HG03135 (cell line): Measurements from ENCODE around the gene MELK.
A peak's percentile ranks its signal among the peaks of the same experiment; 100 is the strongest.

Source experiments
- ATAC-seq: cut with Tn5 transposase; IDR thresholded peaks from one replicate; pipeline ENCODE4 v1.9.1; 2021; ENCODE audit warnings: mild to moderate bottlenecking, moderate library complexity; ENCODE audit not compliant: unreplicated experiment

Gene MELK

DNA sequence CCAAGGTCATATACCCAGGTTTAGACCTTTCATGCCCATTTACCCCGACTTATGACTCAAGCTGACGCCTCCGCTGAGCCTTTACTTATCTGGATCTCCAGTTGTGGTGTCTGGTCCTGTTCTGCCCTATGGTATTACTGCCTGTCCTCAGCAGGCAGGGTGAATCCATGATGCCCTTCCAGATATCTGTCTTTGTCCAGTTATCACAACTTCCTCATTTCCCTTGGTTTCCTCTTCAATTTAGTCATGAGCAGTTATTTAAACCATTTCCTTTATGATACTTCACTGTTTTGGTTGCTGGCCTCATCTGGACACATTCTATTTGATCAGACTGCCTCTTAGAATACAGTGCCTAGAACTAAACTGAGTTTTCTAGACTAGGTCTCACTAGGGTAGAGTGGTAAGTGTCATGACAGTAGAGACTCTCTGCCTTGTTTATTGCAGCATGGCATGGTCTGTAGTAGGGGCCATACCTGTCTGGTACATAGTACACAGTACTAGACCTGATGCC, 93.3 kb downstream of the MELK start:
- peak; percentile 73 for ATAC-seq

DNA sequence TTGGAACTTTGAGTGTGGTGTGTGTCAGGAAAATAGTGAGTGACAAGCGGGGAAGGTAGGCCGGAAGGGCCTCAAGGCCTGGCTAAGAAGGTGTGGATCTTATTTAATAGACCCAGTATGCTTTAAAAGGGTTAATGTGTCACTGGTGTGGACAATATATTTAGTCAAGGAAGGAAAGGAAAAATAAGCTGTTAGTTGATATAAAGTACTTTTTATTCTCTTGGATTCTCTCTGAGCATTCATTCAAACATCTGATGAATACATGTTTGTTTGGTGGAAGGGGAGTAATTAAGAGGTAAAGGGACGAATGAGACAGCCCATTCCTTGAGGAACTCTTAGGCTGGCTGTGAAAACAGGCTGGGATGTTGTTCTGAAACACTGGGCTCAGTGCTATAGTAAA, 98.9 kb downstream of the MELK start:
- ATAC-seq = no peak

DNA sequence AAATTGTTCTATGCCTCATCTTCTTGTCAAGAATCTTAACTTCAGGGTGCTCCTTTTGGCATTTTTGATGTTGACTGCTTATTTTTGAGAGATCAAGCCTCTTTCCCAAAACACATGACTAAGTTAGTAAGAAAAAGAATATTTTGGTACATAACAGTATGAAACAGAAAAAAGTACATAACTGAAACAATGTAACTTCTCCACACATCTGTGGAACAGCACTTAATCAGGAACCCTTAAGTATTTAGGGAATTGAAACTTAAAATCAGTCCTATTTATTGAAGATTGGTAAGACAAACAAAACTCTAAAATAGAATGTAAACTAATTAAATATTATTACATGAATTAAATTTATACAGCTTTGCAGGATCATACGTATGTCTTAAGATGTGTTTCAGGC, 103.4 kb downstream of the MELK start:
- ATAC-seq = no peak

GRCh38 chr9:36676778-36677485, 104.2 kb downstream of the MELK start:
- no peak for ATAC-seq

DNA sequence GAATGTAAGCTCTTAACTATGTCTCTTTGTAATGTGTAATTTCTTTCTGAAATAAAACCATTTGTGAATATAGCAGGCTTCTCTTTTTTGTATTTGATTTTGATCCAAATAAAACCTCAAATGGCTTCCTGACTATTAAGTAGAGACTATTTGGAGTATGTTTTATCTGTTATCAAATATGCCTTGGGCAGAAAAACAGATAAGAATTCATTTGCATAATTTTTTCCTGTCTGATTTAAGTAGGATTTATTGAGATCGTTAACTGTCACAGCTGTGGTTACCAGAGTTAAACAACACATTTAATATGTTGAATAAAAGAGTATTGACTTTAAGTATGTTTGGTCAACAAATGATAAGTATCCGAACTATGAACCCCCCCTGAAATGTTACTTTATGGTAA, 104.9 kb downstream of the MELK start:
- ATAC-seq = no peak

DNA sequence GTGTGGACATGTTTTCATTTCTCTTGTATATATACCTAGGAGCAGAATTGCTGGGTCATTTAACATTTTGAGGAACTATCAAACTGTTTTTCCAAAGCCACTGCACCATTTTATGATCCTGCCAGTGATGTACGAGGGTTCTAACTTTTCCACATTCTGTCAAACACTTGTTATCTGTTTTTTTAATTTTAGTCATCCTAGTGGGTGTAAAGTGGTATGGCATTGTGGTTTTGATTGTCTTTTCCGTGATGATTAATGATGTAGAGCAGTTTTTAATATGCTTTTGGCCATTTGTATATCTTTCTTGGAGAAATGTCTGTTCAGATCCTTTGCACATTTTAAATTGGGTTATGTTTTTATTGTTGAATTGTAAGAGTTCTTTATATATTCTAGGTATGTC, 107.0 kb downstream of the MELK start:
- ATAC-seq = no peak

- no peak for ATAC-seq
These were observed 113.8 kb downstream of the MELK start for GRCh38 chr9:36686471-36686870.

DNA sequence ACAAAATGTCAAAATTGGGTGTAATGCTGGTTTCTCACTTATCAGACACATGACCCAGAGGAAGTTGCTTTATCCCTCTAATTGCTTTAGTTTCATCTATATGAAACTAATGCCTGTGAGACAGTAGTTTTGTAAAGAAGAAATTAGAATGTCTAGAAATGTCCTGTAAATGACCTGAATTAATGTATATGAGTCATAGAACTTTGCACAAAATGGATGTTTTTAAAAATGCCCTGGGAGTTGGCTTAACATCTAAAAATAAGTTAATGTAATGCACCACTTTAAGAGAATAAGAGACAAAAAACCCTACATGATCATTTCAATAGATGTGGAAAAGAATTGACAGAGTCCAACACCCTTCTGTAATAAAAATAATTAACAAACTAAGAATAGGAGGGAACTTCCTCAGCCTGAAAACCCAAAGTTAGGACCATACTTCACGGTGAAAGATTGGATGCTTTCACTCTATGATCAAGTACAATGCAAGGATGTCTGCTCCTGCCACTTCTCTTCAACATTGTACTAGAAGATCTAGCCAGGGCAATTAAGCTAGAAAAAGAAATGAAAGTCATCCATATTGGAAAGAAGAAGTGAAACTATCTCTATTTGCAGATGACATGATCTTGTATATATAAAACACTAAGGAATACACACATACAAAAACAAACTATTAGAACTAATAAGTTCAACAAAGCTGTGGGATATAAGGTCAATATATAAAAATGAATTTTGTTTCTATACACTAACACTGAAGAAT, 117.9 kb downstream of the MELK start:
- ATAC-seq = no peak

GRCh38 chr9:36691671-36692070, 119.0 kb downstream of the MELK start:
- no peak for ATAC-seq

DNA sequence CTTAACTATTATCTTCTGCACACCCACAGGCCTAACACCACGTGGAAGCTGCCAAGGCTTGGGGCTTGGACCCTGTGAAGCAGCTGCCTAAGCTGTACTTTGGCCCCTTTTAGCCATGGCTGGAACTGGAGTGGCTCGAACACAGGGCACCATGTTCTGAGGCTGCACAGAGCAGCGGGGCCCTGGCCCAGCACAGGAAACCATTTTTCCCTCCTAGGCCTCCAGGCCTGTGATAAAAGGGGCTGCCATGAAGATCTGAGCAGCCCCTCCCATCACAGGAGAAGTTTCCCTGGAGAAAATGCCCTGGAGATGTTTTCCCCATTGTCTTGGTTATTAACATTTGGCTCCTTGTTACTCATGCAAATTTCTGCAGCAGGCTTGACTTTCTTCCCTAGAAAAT, 126.3 kb downstream of the MELK start:
- ATAC-seq = no peak

- ATAC-seq = no peak
These were observed 131.5 kb downstream of the MELK start for GRCh38 chr9:36704148-36704547.

DNA sequence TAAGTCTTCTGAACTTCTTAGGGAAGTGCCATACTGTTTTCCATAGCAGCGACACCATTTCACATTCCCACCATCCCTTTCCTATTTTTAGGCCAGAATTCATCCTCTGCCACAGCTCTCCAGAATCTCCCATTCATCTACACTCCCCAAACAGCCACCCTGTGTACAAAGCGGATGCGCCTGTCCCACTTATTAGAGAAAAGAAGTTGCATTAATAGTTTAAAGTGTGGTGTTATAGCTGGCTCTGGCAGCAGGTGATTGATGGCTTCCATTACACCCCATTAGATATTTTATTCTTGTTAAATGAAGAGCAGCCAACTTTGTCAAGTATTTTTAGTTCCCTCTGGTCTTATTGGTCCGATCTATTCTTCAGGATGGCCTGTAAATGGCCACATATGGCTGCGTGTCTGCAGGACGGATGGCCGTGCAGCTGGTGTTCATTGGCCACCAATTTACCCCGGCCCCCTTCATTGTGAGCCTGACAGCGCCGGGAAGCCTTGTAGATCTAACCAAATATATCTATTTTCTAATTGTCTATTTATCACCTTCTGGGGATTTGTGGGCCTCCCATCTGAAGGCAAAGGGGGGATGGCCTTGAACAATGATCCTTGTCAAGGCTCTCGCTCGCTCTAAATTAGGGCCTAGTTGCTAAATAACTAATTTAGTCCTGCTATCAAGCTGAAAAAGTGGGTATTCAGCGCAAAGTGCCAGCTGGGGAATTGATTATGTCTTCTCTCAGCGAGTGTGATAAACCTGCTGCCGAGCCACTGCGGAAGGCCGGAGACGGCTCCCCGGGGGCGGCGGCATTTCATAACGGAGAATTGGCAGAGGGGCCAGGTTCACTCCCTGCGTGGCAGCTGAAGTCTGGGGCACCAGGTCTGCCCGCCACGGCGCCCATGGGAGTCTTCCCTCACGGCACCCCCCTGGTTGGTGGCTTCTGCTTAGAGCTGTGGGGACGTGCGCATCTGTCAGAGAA, 141.1 kb downstream of the MELK start:
- ATAC-seq = no peak

DNA sequence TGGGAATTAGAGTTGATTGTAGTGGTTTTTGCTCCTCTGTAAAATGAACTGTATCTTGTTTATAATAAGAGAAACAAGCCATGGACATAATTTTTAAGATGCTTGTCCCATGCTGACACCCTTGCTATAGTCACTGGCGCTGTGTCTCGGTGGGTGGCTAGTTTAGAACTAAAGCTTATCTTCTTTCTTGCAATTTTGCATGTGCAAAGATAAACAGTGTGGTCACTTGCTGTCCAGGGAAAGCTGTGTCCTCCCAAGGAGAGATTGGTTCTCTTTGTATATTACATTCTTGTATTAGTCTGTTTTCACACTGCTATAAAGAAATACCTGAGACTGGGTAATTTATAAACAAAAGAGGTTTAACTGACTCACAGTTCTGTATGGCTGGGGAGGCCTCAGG, 143.8 kb downstream of the MELK start:
- ATAC-seq = no peak

DNA sequence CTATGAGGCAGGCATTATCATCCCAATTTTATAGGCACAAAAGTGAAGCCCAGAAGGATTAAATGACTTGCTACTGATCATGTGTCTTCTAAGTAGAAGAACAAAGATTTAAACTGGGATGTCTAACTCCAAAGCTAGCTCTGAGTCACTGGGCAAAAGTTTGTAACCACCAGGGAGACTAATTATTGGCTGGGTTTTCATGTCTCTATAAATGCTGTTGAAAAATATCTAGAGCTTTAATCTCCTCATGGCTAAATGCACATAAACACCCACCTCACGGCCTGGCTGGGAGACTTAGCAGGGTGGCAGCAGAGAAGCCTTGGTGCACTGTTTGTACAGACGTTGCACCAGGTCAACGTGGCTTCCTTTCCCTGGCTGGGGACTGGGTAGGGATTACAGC, 144.6 kb downstream of the MELK start:
- no peak for ATAC-seq

DNA sequence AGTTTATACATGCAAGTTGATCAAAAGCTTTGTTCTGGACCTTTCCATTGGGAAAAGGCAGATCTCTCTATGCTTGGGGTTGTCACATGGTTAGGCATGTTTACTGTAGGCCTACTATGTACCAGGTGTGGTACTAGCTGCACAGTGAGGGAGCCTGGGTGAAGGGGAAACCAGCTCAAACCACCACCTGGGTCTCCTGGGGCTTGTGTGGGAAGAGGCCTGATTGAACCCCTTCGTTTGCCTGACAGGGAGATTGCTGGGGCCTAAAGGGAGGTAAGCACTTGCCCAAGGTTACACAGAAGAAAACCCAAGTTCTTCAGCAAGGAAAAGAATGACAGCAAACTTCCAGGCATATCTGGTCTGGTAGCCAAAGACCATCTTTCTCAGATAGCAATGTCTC, 145.9 kb downstream of the MELK start:
- no peak for ATAC-seq

GRCh38 chr9:36720043-36720442, 147.3 kb downstream of the MELK start:
- no peak for ATAC-seq

GRCh38 chr9:36721846-36722588, 149.3 kb downstream of the MELK start:
- ATAC-seq = no peak

DNA sequence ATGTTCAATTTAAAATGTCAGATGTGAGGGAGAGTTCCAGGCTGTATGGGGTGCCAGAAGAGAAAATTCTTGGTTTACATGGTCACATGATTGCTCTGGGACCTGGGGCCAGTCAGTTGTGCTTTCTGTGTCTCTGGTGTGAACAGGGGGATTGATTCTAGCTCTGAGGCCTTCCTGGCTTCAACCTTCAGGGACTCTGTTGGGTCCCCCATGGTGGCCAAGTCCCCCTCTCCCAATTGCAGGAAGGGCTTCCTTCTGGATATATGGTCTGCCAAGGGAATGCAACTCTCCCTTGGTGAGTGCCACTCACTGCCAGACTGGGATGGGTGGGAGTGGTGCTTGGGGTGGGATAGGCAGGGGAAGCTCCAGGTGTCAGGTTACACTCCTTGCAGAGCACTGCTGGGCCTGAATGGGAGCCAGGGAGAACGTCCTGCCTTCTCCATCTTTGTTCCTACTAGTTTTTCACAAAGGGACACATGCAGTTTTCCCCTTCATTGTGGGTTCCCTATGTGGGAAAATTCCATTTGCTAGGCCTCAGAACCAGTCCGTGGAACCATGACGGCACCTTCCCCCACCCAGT, 153.2 kb downstream of the MELK start:
- no peak for ATAC-seq
